Aorta (tissue), 5 donors: ENCODE results near the gene HLA-DMA. TPM values are rescaled to one million over a fixed set of nuclear protein-coding genes. Genes with fewer than 3 reads are reported as not detected.

Source experiments
- ATAC-seq: fragments of 200-7000 bp; cut with Tn5 transposase; one replicate; pipeline ENCODE4 v1.9.1; 2022; ENCODE audit warnings: moderate library complexity; ENCODE audit not compliant: low FRiP score
- DNase-seq, 2 donors: peaks; one replicate each; pipeline ENCODE4 v3.0.0-alpha.2; 2020
- H3K27ac ChIP-seq, 2 donors: one replicate each; pipeline ENCODE4 v1.5.1; 2013; ENCODE audit warnings: low read length in 2 of 2, mild to moderate bottlenecking in 2 of 2, moderate library complexity in 2 of 2, control low read depth in 1 of 2, inconsistent platforms in 1 of 2, low read depth in 1 of 2
- H3K27me3 ChIP-seq, 2 donors: one replicate each; pipeline ENCODE4 v1.6.1; 2013; ENCODE audit warnings: control low read depth in 1 of 2, low read length in 1 of 2, mild to moderate bottlenecking in 1 of 2, moderate library complexity in 1 of 2; ENCODE audit not compliant: insufficient read depth in 2 of 2, control insufficient read depth in 1 of 2
- H3K36me3 ChIP-seq, 2 donors: one replicate each; pipeline ENCODE4 v1.6.1; 2013; ENCODE audit warnings: control low read depth in 1 of 2, low read length in 1 of 2, mild to moderate bottlenecking in 1 of 2; ENCODE audit not compliant: insufficient read depth in 2 of 2, control insufficient read depth in 1 of 2
- H3K4me1 ChIP-seq, 2 donors: one replicate each; pipeline ENCODE4 v1.6.1; 2013; ENCODE audit warnings: low read length in 2 of 2, control low read depth in 1 of 2, mild to moderate bottlenecking in 1 of 2, moderate library complexity in 1 of 2; ENCODE audit not compliant: insufficient read depth in 2 of 2, control insufficient read depth in 1 of 2
- H3K4me3 ChIP-seq, 2 donors: one replicate each; pipeline ENCODE4 v1.5.1; 2013; ENCODE audit warnings: low read length in 2 of 2, control low read depth in 1 of 2, mild to moderate bottlenecking in 1 of 2
- H3K9me3 ChIP-seq: one replicate; pipeline ENCODE4 v1.6.1; 2013; ENCODE audit warnings: mild to moderate bottlenecking, low read length; ENCODE audit not compliant: control insufficient read depth
- WGBS, 2 donors: extraction: QIAGEN DNeasy Blood & Tissue Kit; methylation state at CpG; one replicate each; pipeline ENCODE4 v1.1.7; 2013; 5-methylcytosine and 5-hydroxymethylcytosine counted together
- intact Hi-C, 2 donors: fragments of 100-400 bp; cut with DNase I; formaldehyde crosslinking; loops; one replicate each; pipeline versions ENCODE4 v1.14.2 to v1.15.0; 2022
- polyA plus RNA-seq, 2 donors: library from polyadenylated mRNA; stranded (reverse); fragments of 200-250 nt; gene quantifications; one replicate each; pipeline ENCODE4 v1.2.3, GENCODE V29; 2013
- total RNA-seq, 2 donors: library from RNA; stranded (reverse); fragmentation: NEBNext Ultra II Directional; extraction: Animal tissue kit (Norgen Biotek cat#: 25700); gene quantifications; one replicate each; pipeline ENCODE4 v1.2.1, GENCODE V29; 2021
- donor health status: healthy with polysubstance abuse.
- donor health status: Bipolar disorder and iron deficiency.
- donor health status: DM: no; HTN: no; CAD: no.
- donor health status: DM: no; HTN: no; CAD: no.
- donor health status: DM: yes; HTN: yes; CAD: no.

HLA-DMA gene
- total and polyA plus RNA-seq, 4 donors, result 9.8 to 109 (median 35.1) TPM

DNA sequence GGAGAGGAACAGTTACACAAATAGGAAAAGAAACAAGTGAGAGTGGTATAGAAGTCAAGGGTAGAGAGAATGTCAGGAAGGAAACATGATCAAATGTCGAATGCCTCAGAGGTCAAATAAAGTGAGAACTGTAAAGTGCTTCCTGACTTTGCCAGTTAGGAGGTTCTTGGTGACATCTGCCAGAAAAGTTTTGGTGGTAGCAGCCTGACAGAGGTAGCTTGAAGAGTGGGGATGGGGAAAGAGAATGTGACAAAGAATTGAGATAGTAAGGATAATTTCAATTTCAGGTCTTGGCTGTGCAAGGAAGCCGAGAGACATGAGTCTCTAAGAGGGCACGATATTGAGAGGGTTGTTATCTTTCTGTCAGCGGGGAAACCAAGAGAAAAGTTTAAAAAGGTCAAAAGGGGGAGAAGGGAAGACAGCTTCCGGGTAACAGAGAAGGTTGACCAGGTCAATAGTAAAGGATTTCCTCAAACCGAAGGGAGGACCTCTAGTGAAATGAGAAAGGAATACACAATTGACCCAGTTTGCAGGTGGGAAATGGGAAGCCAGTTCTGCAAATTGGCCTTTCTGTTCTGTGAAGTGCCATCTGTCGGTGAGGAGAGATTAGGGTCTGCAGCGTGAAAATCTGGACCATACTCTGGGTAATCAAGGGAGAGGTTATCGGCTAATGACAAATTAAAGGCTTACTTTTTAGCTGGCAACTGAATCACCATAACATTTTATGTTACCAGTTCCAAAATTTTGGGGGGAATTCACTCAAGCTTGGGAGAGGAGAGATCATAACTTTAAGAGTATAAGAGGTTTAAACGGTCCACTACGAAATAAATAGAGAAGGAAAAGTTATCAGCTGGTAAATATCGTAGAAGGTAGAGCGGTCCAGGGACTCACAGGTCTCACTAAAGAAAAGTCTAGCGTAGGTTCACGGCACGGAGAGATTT, 14.5 kb upstream of the HLA-DMA start:
- Histone ChIP-seq H3K4me1 (no peaks in the 10 kb centered on the region), H3K27me3 (peaks cover 0 to 2% of the 10 kb centered on the region in 2 donors), H3K4me3 (peak overlapping the region; percentile 51 to 96), H3K27ac (peak overlapping the region in 1 of 2 donors; percentile 64), H3K36me3 (no peaks in the 10 kb centered on the region), H3K9me3 (no peaks in the 10 kb centered on the region)
- no peak for ATAC-seq
- DNase-seq, result no peak
- 5 to 6% methylated on average over 16 of the region's 16 CpGs for WGBS, 2 donors
- intact Hi-C loops, result loop anchor here in 1 of 2 donors (1.0 to 5.0 kb wide), 2 partner anchors 14 to 235 kb away; partner anchors contain the start of genes HLA-DMA, HSD17B8, RXRB and SLC39A7

DNA sequence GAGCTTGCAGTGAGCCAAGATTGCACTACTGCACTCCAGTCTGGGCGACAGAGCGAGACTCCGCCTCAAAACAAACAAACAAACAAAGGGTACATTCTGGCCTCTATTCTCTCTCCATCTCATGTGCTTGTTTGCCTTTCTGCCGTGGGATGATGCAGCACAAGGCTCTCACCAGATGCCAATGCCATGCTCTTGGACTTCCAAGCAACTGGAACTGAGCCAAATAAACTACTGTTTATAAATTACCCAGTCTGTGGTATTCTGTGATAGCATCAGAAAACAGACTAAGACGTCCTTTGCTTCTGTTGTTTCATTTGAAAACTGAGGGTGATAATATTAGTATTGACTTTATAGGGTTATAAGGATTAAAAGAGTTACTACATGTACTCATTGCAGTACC, 11.9 kb upstream of the HLA-DMA start:
- no peaks in the 10 kb centered on the region for H3K9me3 ChIP-seq
- ATAC-seq (no peak), DNase-seq (no peak)
- H3K27me3 ChIP-seq, result no peaks in the 10 kb centered on the region
- WGBS, 2 donors, result 93 to 94% methylated on average over 5 of the region's 5 CpGs
- no peak overlapping the region for H3K27ac ChIP-seq
- no peaks in the 10 kb centered on the region for H3K36me3 ChIP-seq
- no peaks in the 10 kb centered on the region for H3K4me1 ChIP-seq
- no peak overlapping the region for H3K4me3 ChIP-seq
- intact Hi-C loops, result loop anchor here in 1 of 2 donors (5.0 kb wide), 1 partner anchor 238 kb away; the partner anchor contains the start of genes HSD17B8, RXRB and SLC39A7

DNA sequence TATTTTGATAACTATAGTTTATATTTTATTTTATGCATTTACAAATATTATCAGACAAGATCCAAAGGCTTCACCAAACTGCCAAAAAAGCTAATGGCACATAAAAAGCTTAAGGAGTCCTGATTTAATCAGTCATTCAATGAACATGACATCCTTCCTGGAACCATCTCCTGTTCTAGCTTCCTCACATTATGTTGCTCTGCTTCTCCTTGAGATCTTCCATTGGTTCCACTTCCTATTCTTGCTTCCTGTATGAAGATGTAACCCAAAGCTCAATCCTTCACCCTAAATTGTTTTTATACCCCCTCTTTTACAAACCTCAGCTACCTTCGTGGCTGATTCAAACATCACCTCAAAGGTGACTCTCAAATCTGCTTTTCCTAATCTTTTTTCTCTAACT, 11.0 kb upstream of the HLA-DMA start:
- no peaks in the 10 kb centered on the region for H3K36me3 ChIP-seq
- H3K4me1 ChIP-seq, result no peaks in the 10 kb centered on the region
- no peak overlapping the region for H3K4me3 ChIP-seq
- H3K27me3 ChIP-seq, result no peaks in the 10 kb centered on the region
- ATAC-seq (no peak), DNase-seq (no peak)
- no peak overlapping the region for H3K27ac ChIP-seq
- WGBS, 2 donors, result 60 to 80% methylated on average over 1 of the region's 1 CpG
- intact Hi-C loops, result no loop called here
- no peaks in the 10 kb centered on the region for H3K9me3 ChIP-seq

DNA sequence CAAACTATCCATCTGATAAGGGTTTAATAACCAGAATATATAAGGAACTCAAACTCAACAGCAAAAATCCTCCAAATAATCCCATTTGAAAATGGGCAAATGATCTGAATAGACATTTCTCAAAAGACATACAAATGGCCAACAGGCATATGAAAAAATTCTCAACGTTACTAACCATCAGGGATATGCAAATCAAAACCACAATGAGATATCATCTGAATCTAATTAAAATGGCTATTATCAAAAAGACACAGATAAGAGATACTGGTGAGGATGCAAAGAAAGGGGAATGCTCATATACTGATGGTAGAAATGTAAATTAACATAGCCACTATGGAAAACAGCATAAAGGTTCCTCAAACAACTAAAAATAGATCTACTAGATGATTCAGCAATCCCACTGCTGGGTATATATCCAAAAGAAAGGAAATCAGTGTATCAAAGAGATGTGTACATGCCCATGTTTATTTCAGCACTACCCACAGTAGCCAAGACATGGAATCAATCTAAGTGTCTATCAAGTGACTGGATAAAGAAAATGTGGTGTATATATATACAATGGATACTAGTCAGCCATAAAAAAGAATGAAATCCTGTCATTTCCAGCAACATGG, 9.4 kb upstream of the HLA-DMA start:
- DNase-seq, result no peak
- no peak overlapping the region for H3K4me3 ChIP-seq

DNA sequence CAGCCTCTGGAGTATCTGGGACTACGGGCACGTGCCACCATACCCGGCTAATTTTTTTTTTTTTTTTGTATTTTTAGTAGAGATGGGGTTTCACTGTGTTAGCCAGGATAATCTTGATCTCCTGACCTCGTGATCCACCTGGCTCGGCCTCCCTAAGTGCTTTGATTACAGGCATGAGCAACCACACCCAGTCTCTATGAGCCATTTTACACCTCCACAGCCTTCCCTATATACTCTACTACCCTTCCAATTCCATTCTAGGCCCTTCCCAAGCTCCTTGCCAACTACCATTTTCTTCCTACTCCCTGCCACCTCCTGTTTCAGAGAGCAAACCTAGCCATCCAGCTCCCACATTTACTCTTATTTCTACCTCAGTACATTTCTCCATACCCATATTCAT, 7.7 kb upstream of the HLA-DMA start:
- Histone ChIP-seq H3K4me3 (no peak overlapping the region), H3K4me1 (no peaks in the 10 kb centered on the region), H3K9me3 (no peaks in the 10 kb centered on the region), H3K27ac (no peak overlapping the region), H3K36me3 (no peaks in the 10 kb centered on the region), H3K27me3 (no peaks in the 10 kb centered on the region)
- 88 to 92% methylated on average over 5 of the region's 5 CpGs for WGBS, 2 donors
- DNase-seq (no peak), ATAC-seq (no peak)
- intact Hi-C loops, result no loop called here

More for the DNA sequence above, 9.4 kb upstream of the HLA-DMA start:
- Histone ChIP-seq H3K27me3 (no peaks in the 10 kb centered on the region), H3K27ac (no peak overlapping the region), H3K36me3 (no peaks in the 10 kb centered on the region), H3K9me3 (no peaks in the 10 kb centered on the region), H3K4me1 (no peaks in the 10 kb centered on the region)
- 79 to 85% methylated on average over 1 of the region's 1 CpG for WGBS, 2 donors
- ATAC-seq, result no peak
- intact Hi-C loops, result no loop called here

DNA sequence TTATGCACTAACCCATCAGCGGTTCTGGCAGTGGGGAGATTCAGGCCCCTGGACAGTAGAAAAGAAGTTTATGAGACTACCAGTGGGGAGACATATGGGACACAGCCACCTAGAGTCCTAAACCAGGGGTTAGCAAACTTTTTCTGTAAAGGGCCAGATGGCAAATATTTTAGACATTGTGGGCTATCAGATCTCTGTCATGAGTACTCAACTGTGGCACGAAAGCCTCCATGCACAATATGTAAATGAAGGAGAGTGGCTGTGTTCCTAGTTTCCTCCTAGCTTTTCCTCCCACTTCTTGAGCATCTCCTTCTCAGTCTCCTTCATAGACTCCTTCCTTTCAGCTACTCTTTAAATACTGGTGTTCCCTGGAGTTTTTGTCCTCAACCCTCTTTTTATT, 3.3 kb upstream of the HLA-DMA start:
- Histone ChIP-seq H3K4me1 (no peaks in the 10 kb centered on the region), H3K4me3 (no peak overlapping the region), H3K9me3 (no peaks in the 10 kb centered on the region), H3K27ac (no peak overlapping the region), H3K36me3 (no peaks in the 10 kb centered on the region), H3K27me3 (no peaks in the 10 kb centered on the region)
- intact Hi-C loops, result no loop called here
- WGBS, 2 donors, result 79 to 83% methylated on average over 2 of the region's 2 CpGs
- no peak for ATAC-seq
- DNase-seq, result no peak

DNA sequence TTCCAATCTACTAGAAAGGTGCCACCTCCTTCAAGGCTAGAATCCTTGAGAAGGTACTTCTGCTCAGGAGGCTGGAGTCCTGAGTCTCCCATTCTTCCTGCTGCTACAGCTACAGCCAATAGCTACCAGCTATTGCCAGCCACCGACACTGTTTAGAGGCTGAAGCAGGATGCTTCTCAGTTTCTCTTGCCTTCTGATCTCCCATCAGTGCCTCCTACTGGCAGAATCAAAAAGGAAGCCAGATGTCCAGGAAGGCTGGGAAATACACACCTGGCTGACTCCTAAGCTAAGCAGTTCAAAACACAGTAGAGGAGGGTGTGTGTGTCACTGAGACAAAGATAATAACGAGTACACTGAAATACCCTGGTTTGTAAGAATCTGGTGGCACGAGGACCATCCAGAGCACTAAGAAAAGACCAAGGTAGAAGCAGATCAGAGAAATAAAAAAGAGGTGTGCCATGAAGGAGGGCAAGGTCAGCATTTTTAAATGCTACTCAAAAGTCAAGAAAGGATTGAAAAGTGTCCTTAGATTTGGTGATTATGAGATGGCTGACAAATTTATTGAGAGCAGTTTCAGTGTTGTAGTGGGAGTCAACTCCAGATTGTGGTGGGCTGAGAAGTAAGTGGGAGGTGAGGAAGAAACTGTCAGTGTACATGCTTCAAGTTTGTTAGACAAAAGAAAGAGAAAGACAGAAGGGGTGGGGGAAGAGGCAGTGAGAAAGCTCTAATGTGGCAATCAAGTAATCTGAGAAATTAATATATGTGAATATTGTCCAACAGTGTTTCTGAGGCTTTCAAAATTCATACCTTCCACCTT, 2.3 kb upstream of the HLA-DMA start:
- H3K4me1 ChIP-seq, result no peaks in the 10 kb centered on the region
- ATAC-seq (no peak), DNase-seq (no peak)
- intact Hi-C loops, result no loop called here
- WGBS, 2 donors, result 33 to 36% methylated on average over 3 of the region's 3 CpGs
- no peak overlapping the region for H3K4me3 ChIP-seq
- no peaks in the 10 kb centered on the region for H3K27me3 ChIP-seq
- no peak overlapping the region for H3K27ac ChIP-seq
- H3K36me3 ChIP-seq, result no peaks in the 10 kb centered on the region
- no peaks in the 10 kb centered on the region for H3K9me3 ChIP-seq

DNA sequence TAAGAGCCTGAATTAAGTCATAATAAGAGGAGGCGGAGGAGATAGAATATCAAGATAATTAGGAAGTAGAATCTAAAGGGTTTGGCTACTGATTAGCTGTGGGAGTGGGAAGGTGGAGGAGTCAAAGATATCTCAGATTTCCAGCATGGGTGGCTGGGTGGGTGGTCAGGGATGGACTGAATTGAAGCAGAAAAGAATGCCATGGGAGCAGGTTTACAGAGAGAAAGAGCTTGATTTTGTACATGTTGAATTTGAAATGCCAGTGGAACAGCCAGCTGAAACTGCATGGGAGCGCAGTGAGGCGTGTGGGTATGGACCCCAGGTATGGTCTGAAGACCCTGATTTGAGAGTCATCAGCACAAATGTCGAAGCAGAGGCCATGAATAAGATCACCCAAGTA, 1.4 kb upstream of the HLA-DMA start:
- 88 to 91% methylated on average over 4 of the region's 4 CpGs for WGBS, 2 donors

More for the DNA sequence above, 1.4 kb upstream of the HLA-DMA start:
- Histone ChIP-seq H3K9me3 (no peaks in the 10 kb centered on the region), H3K4me1 (no peaks in the 10 kb centered on the region), H3K4me3 (no peak overlapping the region), H3K27ac (no peak overlapping the region), H3K36me3 (no peaks in the 10 kb centered on the region), H3K27me3 (no peaks in the 10 kb centered on the region)
- DNase-seq, result no peak
- ATAC-seq, result no peak
- intact Hi-C loops, result no loop called here
